Stimulated activated CD4-positive, alpha-beta T cell treated with anti-CD3 and anti-CD28 coated beads, TNF-alpha, amount 100 ng/mL, for 48 hours (primary cell): ENCODE data around the gene CA10.

Experiments used
- DNase-seq, 3 donors: peaks; one replicate each; pipeline ENCODE4 v3.0.0-alpha.2; 2020; ENCODE audit warnings: low read depth in 3 of 3

The CA10 gene

DNA sequence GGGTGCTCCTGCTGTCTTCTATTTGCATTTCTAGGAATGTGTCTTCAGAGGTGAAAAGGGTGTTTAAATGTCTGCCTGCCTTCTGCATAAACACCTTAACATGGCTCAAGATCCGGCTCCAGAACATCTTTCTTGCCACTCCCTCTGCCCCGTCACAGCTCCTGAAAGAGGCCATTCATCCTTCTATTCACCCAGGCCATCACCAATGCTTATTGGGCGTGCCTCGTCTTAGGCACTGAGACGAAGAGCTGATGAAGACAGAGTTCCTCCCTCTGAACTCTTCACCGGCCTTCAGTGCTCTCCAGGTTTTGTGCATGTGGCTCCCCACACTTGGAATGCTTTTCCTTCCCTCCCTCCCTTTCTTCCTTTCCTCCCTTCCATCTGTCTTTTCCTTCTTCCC lies 511.4 kb downstream of the CA10 start:
- DNase-seq, result no peak

DNA sequence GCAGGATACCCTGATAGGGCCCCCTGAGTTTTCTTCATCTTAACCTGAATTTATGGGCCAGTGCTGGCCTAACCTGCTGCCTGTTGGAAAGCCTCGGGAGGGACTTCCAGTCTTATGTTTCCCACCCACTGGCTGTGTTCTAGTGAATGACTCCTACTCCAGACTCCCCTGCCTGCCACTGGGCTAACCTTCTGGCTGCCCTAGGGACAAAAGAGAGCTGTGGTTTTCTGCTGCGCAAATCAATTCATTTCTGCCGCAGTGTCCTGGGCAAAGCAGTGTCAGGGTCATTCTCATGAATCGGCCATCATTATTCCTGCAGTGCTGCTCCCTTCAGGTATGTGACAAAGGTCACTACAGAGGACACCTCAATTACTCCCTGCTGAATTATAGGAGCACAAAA lies 512.0 kb downstream of the CA10 start:
- no peak for DNase-seq

DNA sequence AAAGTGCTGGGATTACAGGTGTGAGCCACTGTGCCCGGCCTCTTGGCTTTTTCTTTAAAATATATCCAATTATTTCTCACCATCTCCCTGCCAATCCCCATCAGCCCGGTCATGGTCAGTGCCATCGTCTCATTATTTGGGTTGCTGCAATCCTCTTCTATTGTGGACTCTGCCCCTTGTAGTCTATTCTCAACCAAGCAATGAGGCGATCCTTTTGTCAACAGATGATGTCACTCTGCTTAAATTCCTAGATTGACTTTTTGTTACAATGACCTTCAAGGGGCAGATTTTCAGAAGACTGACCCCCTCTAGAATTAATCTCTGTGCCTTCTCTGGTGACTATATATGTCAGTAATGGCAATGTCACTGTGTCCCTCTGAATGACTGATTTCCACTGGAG lies 513.5 kb downstream of the CA10 start:
- no peak for DNase-seq

DNA sequence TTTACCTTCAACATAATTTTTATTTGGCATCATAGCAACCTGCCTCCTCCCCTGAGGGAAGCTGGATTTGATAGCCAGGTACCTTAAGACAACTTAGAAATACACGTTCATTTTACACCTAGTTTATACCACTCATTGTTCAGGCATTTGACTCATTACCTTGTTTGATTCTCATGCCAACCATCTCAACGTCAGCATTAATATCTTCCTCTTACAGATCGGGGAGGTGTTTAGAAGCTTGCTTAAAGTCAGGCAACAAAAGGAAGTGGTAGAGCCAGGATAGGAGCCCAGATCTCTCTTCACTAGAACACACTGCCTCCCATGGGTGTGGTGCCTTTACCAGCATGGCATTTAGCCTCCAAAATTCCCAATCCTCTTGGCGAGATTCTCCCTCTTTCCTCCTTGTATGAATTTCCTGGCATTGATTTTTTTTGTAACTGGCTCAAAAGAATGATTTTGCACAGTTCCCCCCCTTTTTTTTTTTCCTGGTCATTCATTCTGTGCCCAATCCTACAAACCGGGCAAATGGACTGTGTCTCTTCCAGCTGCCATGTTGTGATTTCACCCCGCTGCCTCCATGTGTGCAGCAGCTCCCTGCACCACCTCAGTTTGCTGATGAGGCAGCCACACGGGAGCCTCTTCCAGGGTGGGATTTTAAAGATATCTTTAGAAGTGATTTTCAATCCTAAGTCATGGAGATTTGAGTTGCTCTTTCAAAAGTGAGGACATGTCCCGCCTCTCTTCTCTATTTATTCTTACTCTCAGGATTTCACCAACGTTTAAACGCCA lies 514.6 kb downstream of the CA10 start:
- no peak for DNase-seq

GRCh38 chr17:51642029-51642428 lies 516.5 kb downstream of the CA10 start:
- no peak for DNase-seq

DNA sequence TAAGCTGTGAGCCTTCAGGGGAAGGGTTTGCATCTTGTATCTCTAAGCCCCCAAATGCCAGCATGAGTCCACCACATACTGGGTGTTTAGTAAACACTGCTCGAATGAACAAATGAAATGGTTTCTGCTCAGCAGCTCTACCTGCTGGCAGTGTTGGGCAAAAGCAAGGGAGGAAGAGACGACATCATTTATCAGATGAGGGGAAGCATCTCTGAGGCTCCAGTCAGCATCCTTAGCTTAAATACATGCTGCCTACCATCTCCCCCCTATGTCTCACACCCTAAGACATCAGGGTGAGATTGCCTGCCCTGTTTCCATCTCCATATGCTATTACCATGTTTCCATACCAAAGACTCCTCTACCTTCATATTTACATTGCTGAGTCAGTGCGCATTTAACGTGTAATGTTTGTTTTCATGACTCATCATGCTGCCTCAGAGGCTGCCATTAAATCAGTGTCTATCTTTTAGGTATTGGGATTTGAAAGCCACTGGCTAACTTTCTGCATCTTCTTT lies 518.3 kb downstream of the CA10 start:
- no peak for DNase-seq

- no peak for DNase-seq
Observed at GRCh38 chr17:51638971-51639370, 519.5 kb downstream of the CA10 start.

DNA sequence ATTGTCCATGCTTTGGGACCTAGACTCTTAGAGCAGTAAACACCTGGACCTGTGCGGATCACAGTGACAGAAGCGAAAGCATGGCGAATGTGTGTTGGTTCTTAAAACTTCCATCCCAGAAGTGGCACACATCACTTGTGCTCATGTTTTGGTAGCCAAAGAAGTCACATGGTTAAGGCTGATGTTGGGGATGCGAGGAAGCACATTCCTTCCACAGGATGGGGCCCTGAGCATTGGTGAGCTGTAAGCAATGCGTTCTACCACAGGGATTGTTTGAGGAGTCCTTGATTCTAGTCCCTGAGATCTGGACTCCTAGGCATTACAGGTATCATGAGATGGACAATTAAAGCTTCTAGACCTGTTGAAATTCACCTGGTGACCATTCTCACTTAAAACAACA lies 522.2 kb downstream of the CA10 start:
- DNase-seq, result no peak

- DNase-seq, result no peak
Observed at GRCh38 chr17:51630101-51630671, 528.3 kb downstream of the CA10 start.

- no peak for DNase-seq
Observed at GRCh38 chr17:51629232-51629631, 529.3 kb downstream of the CA10 start.

DNA sequence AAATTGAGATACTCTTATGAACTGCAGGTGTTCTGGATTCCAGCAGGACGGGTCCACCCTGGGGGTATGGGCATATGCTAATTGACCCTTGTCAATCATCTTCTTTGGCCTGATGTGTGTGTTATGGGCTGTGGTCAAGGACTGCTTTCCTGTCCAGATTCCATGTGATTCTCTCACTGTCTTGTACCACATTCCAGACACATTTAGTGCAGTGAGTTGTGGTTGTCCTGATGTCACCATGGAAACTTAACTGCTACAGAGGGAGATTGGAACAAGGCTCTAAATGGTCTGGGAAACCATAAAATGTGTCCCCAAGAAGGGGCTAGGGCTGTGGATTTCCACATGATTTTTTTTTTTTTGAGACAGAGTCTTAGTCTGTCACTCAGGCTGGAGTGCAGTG lies 530.7 kb downstream of the CA10 start:
- DNase-seq, result no peak

- DNase-seq, result no peak
Observed at GRCh38 chr17:51618476-51618875, 540.0 kb downstream of the CA10 start.

- DNase-seq, result no peak
Observed at GRCh38 chr17:51617986-51618385, 540.5 kb downstream of the CA10 start.

DNA sequence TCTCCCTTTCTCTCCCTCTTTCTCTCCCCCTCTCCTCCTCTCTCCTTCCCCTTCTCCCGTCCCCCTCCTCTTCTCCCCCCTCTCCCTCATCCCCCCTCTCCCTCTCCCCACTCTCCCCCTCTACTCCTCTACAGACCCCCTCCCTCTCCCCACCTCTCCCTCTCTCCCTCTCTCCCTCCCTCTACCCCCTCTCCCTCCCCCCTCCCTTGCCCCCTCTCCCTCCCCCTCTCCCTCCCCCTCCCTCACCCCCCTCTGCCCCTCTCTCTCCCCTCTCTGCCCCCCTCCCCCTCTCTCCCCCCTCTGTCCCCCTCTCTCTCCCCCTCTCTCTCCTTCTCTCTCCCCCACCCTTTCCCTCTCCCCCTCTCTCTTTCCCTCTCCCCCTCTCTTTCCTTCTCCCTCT lies 545.3 kb downstream of the CA10 start:
- no peak for DNase-seq

DNA sequence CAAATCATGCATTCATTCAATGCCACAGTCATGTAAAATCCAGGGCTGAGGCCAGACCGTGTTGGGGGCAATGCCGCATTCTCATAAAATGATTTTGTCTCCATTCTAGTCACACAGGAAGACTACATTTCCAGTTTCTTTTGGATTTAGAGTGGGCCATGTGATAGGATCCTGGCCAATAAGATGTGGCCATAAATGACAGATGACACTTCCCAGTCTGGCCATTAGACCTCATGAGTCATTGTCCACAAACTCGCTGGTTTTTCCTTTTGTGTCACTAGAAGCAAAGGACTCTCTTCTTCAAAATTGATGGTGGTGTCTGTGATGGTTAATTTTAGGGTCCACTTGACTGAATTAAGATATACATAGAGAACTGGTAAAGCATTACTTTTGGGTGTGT lies 545.8 kb downstream of the CA10 start:
- no peak for DNase-seq

DNA sequence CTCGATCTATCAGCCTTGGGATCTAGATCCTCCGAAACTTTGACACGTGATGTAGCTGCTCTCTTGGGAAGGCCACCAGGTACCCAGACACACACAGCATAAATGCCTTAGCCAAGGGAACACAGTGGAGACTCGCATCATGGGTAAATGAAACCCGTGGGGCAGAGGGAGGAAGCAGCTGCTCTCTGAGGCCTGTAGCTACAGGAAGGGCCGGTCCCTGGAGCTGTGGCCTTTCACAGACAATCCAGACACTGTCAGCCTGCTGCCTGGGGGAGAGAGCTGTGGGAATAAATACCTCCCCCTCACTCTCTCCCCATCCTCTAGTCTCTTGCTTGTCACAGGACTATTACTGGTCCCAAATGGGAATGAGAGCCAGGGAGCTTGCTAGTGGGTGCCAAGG lies 546.9 kb downstream of the CA10 start:
- DNase-seq, result no peak

GRCh38 chr17:51610834-51611233 lies 547.7 kb downstream of the CA10 start:
- no peak for DNase-seq

DNA sequence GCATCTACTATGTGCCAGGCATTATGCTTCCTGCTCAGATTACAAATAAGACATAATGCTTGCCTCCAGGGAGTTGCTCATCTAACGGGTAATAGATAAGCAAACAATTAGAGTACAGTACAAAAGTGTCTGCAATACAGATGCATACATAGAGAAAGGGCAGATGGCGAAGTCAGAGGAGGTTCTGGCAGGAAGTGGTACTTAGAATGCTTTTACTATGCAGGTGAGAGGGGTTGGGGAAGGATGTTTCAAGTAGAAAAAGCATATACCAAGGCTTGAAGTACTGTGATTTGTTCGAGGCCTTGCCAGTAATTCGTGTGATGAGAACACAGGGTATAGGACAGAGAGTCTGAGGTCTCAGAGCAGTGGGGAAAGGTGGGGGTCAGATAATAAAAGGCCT lies 548.4 kb downstream of the CA10 start:
- no peak for DNase-seq

DNA sequence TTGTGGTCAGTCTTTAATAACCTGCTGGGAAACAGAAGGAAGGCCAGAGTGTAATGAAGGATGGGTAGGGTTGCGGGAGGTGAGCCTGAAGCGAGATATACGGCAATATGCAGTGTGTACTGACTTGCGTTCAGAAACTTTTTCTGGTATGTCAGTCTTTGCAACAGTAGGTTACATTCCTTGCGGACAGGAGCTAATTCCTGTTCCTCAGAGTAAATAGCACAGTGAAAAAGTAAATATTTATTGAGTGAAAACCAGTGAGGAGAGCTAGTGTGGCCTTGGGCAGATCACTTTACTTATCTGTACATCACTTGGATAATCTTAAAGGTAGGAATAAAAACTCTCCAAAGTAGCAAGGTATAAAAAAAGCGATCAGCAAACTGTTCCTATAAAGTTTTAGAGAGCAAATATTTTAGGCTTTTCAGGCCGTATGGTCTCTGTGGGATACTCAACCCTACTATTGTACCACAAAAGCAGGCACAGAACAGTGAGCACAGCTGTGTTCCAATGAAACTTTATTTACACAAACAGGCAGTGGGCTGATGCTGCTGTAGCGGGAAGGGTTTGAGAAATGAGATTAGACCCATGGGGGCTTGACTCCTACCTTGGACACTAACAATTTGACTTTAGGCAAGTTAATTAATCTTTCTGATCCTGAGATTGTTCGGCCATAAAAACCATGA lies 550.1 kb downstream of the CA10 start:
- no peak for DNase-seq

DNA sequence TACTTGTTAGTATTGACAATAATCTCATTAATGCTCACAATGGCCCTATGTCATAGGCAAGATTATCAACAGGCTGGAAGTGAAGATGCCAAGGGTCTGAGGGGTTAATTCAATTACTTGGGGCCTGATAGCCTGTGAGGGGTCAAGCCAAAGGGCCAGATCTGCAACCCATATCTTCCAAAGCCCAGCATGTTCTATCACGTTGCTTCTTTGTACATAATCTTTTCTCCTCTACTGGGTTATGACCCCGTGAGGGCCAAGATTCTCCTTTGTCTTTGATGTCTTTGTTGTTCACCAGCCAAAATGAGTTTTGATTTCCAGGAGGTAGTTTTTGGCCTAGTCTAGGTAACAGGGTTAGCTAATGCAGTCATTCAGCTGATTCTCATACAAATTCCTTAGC lies 551.0 kb downstream of the CA10 start:
- no peak for DNase-seq

GRCh38 chr17:51604299-51605020 lies 554.1 kb downstream of the CA10 start:
- no peak for DNase-seq

DNA sequence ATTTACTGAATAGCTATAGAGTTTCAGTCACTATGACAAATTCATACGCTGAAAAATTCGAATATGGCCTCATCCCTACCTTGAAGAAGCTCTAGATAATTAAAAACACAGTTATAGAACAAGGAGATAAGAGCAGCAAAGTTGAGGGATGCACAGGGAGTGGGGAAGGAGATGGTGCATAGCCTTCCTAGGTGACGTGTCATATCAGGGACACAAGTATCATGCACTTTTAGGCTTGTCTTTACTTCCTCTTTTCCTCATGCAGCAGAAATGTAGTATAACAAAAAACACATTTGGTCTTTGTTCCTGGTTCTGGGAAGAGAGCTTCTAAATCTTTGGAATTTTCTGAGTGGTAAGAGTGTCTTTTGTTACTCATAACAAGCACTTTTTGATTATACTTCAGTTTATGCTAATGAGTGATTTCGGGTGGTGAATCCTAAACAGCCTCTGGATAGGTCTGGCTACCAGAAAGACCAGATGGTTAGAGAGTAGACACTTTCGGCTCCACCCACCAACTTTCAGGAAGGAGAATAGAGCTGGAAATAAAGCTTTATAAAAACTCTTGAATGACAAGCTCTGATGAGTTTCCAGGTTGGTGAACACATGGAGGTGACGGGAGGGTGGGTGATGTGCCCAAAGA lies 556.8 kb downstream of the CA10 start:
- no peak for DNase-seq
